ENCODE results near the gene MEOX1. TPM values are rescaled to one million over a fixed set of nuclear protein-coding genes. Genes with fewer than 3 reads are reported as not detected.

MEOX1 gene
- total RNA-seq, 1 experiment from 2014 or later: not detected

- Histone ChIP-seq H3K9ac (ENCODE audit: extremely low read depth, insufficient read length, low read length) (no peak overlapping the region), H4K91ac (ENCODE audit: insufficient read length, low read depth, low read length) (no peak overlapping the region), H3K27ac (ENCODE audit: insufficient read length, low read depth, low read length) (no peak overlapping the region), H2AK5ac (ENCODE audit: insufficient read length, low read length) (no peak overlapping the region), H2BK12ac (ENCODE audit: insufficient read length, low read depth, low read length) (no peak overlapping the region), H3K18ac (ENCODE audit: insufficient read length, low read depth, low read length) (no peak overlapping the region), H3K4ac (ENCODE audit: low read depth, low read length) (no peak overlapping the region), H2BK120ac (ENCODE audit: low read depth, low read length, poor library complexity, severe bottlenecking) (no peak overlapping the region), H3K27me3 (ENCODE audit: insufficient read depth, low read length) (no peaks in the 10 kb centered on the region), H2BK15ac (ENCODE audit: low read depth, low read length) (no peak overlapping the region), H2AFZ (ENCODE audit: low read length) (no peak overlapping the region), H3K23me2 (ENCODE audit: insufficient read length, low read depth, low read length, poor library complexity, severe bottlenecking) (no peaks in the 10 kb centered on the region), H4K8ac (replicated peaks; ENCODE audit: insufficient read length, low read depth, low read length) (no peak overlapping the region), H3K56ac (ENCODE audit: insufficient read length, low read depth, low read length) (no peak overlapping the region), H3K23ac (ENCODE audit: insufficient read length, low read depth, low read length) (no peak overlapping the region), H3T11ph (ENCODE audit: low read length) (no peak overlapping the region), H3K14ac (ENCODE audit: insufficient read depth, low read length) (no peak overlapping the region), H3K9me3 (ENCODE audit: control insufficient read depth, low read depth, low read length) (no peaks in the 10 kb centered on the region), H3K4me1 (ENCODE audit: insufficient read depth, low read length) (no peaks in the 10 kb centered on the region; the same call in 1 of the 2 replicates), H4K5ac (ENCODE audit: insufficient read length, low read depth, low read length) (no peak overlapping the region), H2BK5ac (ENCODE audit: insufficient read length, low read length) (no peak overlapping the region), H4K20me1 (ENCODE audit: control insufficient read depth, insufficient read depth, insufficient read length) (no peaks in the 10 kb centered on the region), H3K79me1 (ENCODE audit: insufficient read depth, low read depth, low read length, poor library complexity, severe bottlenecking) (no peaks in the 10 kb centered on the region), H3K79me2 (ENCODE audit: insufficient read depth, low read length) (no peaks in the 10 kb centered on the region), H3K4me2 (ENCODE audit: insufficient read depth, insufficient read length, low read length) (no peak overlapping the region), H2BK20ac (ENCODE audit: low read depth, low read length, poor library complexity, severe bottlenecking) (no peak overlapping the region)
- DNase-seq: no peak
- Mint-ChIP-seq H3K27ac (no peak overlapping the region; a peak in 1 of 7 replicates), H3K4me3 (no peak overlapping the region; a peak in 1 of 5 replicates), H3K4me1 (peaks cover 44 to 52% of the 10 kb centered on the region in 2 experiments), H3K27me3 (ENCODE audit: low read depth) (no peaks in the 10 kb centered on the region), H3K9me3 (no peaks in the 10 kb centered on the region), H3K36me3 (ENCODE audit: insufficient read depth in 1 of 3, low read depth in 3 of 3) (no peaks in the 10 kb centered on the region)
- no peak for TF ChIP-seq CTCF (conservative IDR thresholded peaks at IDR 0.05)
- no CpG with 5 or more reads among the region's 3 CpGs for WGBS (ENCODE audit: extremely low coverage, insufficient read length, low lambda C conversion rate)
Measured at GRCh38 chr17:43676471-43676870, 14.7 kb upstream of the MEOX1 start.
